CD4-positive, alpha-beta memory T cell (primary cell): ENCODE results near the gene PAGE4. TPM values are rescaled to one million over a fixed set of nuclear protein-coding genes. Genes with fewer than 3 reads are reported as not detected.

ENCODE experiments used
- CTCF ChIA-PET: fragments of 350-600 bp; sonication (Branson Sonifier 250); formaldehyde crosslinking; loops from one replicate; lab custom pipeline; 2021; ENCODE audit warnings: inconsistent platforms; ENCODE audit not compliant: partially characterized antibody; lab: Charles Lee
- POLR2A ChIA-PET: fragments of 350-600 bp; sonication (Branson Sonifier 250); formaldehyde crosslinking; loops from one replicate; lab custom pipeline; 2021; ENCODE audit not compliant: partially characterized antibody; lab: Charles Lee
- DNase-seq, 5 donors: peaks; one replicate each; pipeline versions ENCODE4 v3.0.0 to v3.0.0-alpha.2; 2020 to 2022; ENCODE audit warnings: mixed read lengths in 1 of 5
- H3K27ac ChIP-seq: one replicate; pipeline ENCODE4 v1.7.0; 2013; ENCODE audit warnings: low read depth, low read length
- H3K27me3 ChIP-seq: 2 replicates; pipeline ENCODE4 v1.7.0; 2013; ENCODE audit warnings: mild to moderate bottlenecking, low read length, moderate library complexity; ENCODE audit not compliant: insufficient read depth
- H3K36me3 ChIP-seq: 2 replicates; pipeline ENCODE4 v1.7.0; 2013; ENCODE audit warnings: mild to moderate bottlenecking, low read length, moderate library complexity; ENCODE audit not compliant: insufficient read depth
- H3K4me1 ChIP-seq: 2 replicates; pipeline ENCODE4 v1.7.0; 2013; ENCODE audit warnings: mild to moderate bottlenecking, low read length, moderate library complexity; ENCODE audit not compliant: insufficient read depth
- H3K4me3 ChIP-seq, 2 donors: one replicate each; pipeline ENCODE4 v1.7.0; 2013; ENCODE audit warnings: low read length in 2 of 2, mild to moderate bottlenecking in 1 of 2
- H3K9me3 ChIP-seq, 2 donors: one replicate each; pipeline ENCODE4 v1.7.0; 2013; ENCODE audit warnings: low read length in 2 of 2, control low read depth in 1 of 2; ENCODE audit not compliant: control insufficient read depth in 1 of 2
- H3K27ac Mint-ChIP-seq, 7 donors: one replicate each; pipeline ENCODE4 v1.8.0; 2020 to 2021; ENCODE audit warnings: mixed read lengths in 7 of 7, mild to moderate bottlenecking in 6 of 7, inconsistent platforms in 3 of 7, moderate library complexity in 3 of 7
- H3K27me3 Mint-ChIP-seq, 2 donors: one replicate each; pipeline ENCODE4 v1.8.0; 2020 to 2021; ENCODE audit warnings: mixed read lengths in 2 of 2
- H3K36me3 Mint-ChIP-seq, 2 donors: one replicate each; pipeline ENCODE4 v1.8.0; 2020 to 2021; ENCODE audit warnings: mixed read lengths in 2 of 2, inconsistent platforms in 1 of 2, mild to moderate bottlenecking in 1 of 2
- H3K4me1 Mint-ChIP-seq, 4 donors: one replicate each; pipeline ENCODE4 v1.8.0; 2020 to 2021; ENCODE audit warnings: mixed read lengths in 4 of 4, mild to moderate bottlenecking in 1 of 4
- H3K4me3 Mint-ChIP-seq, 8 donors: one replicate each; pipeline ENCODE4 v1.8.0; 2020 to 2021; ENCODE audit warnings: mixed read lengths in 8 of 8, mild to moderate bottlenecking in 7 of 8, moderate library complexity in 6 of 8, inconsistent platforms in 3 of 8
- H3K9me3 Mint-ChIP-seq, 8 donors: one replicate each; pipeline ENCODE4 v1.8.0; 2020 to 2021; ENCODE audit warnings: mixed read lengths in 8 of 8, mild to moderate bottlenecking in 5 of 8, inconsistent platforms in 3 of 8, moderate library complexity in 1 of 8
- intact Hi-C: fragments of 100-400 bp; cut with micrococcal nuclease; formaldehyde crosslinking; loops from one replicate; pipeline ENCODE4 v1.15.1; 2023
- polyA plus RNA-seq, 2 donors: library from polyadenylated mRNA; unstranded; fragments of 300-500 nt; fragmentation: Illumina TruSeq; gene quantifications; one replicate each; pipeline ENCODE4 v1.2.3, GENCODE V29; 2021
- total RNA-seq, 2 experiments: library from RNA; stranded (reverse); gene quantifications; one replicate each; pipeline ENCODE4 v1.2.3, GENCODE V29; 2021

Gene PAGE4
- total and polyA plus RNA-seq, 4 experiments from 2014 or later = not detected

DNA sequence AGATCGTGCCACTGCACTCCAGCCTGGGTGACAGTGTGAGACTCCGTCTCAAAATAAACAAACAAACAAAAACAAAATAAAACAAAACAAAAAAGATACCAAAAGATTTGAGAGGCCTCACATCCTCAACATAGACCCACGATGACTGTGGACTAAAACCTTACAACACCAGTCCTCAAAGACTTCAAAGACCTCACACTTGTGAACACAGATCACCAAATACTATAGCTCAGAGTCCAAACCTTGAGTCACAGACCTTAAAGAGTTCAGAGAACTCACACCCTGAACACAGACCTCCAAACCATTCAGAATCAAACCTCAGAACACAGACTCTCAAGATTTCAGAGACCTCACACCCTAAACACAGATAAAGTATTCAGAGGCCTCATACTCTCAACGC is 12.7 kb upstream of the PAGE4 start:
- intact Hi-C loops = no loop called here
- CTCF ChIA-PET = no interaction called here
- POLR2A ChIA-PET = no interaction called here

GRCh38 chrX:49838374-49838773 is 9.3 kb downstream of the PAGE4 start:
- Histone ChIP-seq H3K4me3 (no peak overlapping the region), H3K36me3 (no peaks in the 10 kb centered on the region), H3K27me3 (no peaks in the 10 kb centered on the region), H3K9me3 (no peaks in the 10 kb centered on the region), H3K4me1 (no peaks in the 10 kb centered on the region), H3K27ac (no peak overlapping the region)
- Mint-ChIP-seq H3K4me3 (no peak overlapping the region), H3K27ac (no peak overlapping the region), H3K36me3 (no peaks in the 10 kb centered on the region), H3K27me3 (peaks cover 0 to 2% of the 10 kb centered on the region in 2 donors), H3K4me1 (peaks cover 0 to 5% (median 0%) of the 10 kb centered on the region in 4 donors), H3K9me3 (no peaks in the 10 kb centered on the region)
- CTCF ChIA-PET = interaction anchor here (0.9 to 1.2 kb wide), 2 partner anchors 9 to 77 kb away, joined by 3 read pairs; no protein-coding TSS in a partner anchor
- POLR2A ChIA-PET = no interaction called here
- intact Hi-C loops = no loop called here
- DNase-seq = no peak

More for the DNA sequence above, 12.7 kb upstream of the PAGE4 start:
- Mint-ChIP-seq H3K36me3 (no peaks in the 10 kb centered on the region), H3K4me3 (no peak overlapping the region), H3K27ac (no peak overlapping the region), H3K27me3 (peaks cover 0 to 3% of the 10 kb centered on the region in 2 donors), H3K4me1 (no peaks in the 10 kb centered on the region), H3K9me3 (peaks cover 0 to 3% (median 1%) of the 10 kb centered on the region in 8 donors)
- no peaks in the 10 kb centered on the region for H3K27me3 ChIP-seq
- no peak for DNase-seq
- H3K27ac ChIP-seq = no peak overlapping the region
- no peaks in the 10 kb centered on the region for H3K4me1 ChIP-seq
- no peak overlapping the region for H3K4me3 ChIP-seq
- no peaks in the 10 kb centered on the region for H3K9me3 ChIP-seq
- no peaks in the 10 kb centered on the region for H3K36me3 ChIP-seq

DNA sequence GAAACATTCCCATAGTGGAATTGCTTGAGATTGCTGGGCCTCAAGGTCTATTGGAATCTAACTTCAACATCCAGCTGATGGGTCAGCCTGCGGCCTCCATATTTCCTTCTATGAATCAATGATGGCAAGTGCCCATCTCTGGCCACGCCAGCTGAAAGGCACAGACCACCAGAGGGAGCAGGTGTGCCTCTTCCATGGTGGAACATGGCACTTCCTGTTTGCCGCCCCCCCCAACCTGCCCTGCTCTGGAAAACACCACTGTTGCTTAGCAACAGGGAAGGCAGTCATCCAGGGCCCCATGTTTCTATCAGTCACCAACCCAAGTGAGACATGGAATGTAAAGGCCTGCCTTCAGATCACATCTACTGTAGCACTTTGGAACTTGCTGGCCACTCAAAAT is 11.6 kb downstream of the PAGE4 start:
- H3K27me3 ChIP-seq = no peaks in the 10 kb centered on the region
- no peak overlapping the region for H3K27ac ChIP-seq
- no peaks in the 10 kb centered on the region for H3K36me3 Mint-ChIP-seq
- peaks cover 0 to 5% (median 0%) of the 10 kb centered on the region in 4 donors for H3K4me1 Mint-ChIP-seq
- POLR2A ChIA-PET = no interaction called here
- CTCF ChIA-PET = no interaction called here
- no peaks in the 10 kb centered on the region for H3K4me1 ChIP-seq
- no peaks in the 10 kb centered on the region for H3K36me3 ChIP-seq
- no peak overlapping the region for H3K27ac Mint-ChIP-seq
- H3K4me3 ChIP-seq = no peak overlapping the region
- no peaks in the 10 kb centered on the region for H3K27me3 Mint-ChIP-seq
- H3K4me3 Mint-ChIP-seq = no peak overlapping the region
- DNase-seq = peak in 4 of 5 donors; percentile 13 to 44 (median 22)
- no peaks in the 10 kb centered on the region for H3K9me3 ChIP-seq
- no peaks in the 10 kb centered on the region for H3K9me3 Mint-ChIP-seq
- intact Hi-C loops = no loop called here

DNA sequence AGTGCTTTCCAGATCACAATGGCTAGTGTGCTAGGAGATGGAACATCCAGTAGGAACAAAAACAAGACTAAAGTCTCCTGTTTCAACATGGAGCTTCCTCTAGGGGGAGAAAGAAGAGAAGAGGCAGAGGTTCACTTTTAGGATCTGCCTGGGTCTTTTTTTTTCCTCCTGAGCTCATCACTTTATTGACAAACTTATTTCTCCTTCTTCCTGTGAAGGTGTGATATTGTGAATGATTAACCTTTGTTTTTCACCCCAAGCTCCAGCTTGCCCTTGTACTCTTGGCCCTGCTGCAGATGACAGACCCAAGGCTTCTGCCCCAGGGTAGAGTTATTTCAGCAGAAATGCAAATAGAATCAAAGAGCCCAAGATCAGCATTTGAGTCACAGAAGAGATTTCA is 13.5 kb downstream of the PAGE4 start:
- DNase-seq = no peak
- no peaks in the 10 kb centered on the region for H3K9me3 Mint-ChIP-seq
- H3K27ac Mint-ChIP-seq = no peak overlapping the region
- H3K4me1 Mint-ChIP-seq = peaks cover 0 to 5% (median 0%) of the 10 kb centered on the region in 4 donors
- Histone ChIP-seq H3K4me1 (no peaks in the 10 kb centered on the region), H3K27me3 (no peaks in the 10 kb centered on the region), H3K27ac (no peak overlapping the region), H3K9me3 (no peaks in the 10 kb centered on the region), H3K4me3 (no peak overlapping the region), H3K36me3 (no peaks in the 10 kb centered on the region)
- POLR2A ChIA-PET = no interaction called here
- intact Hi-C loops = no loop called here
- no peaks in the 10 kb centered on the region for H3K36me3 Mint-ChIP-seq
- peaks cover 0 to 3% of the 10 kb centered on the region in 2 donors for H3K27me3 Mint-ChIP-seq
- CTCF ChIA-PET = no interaction called here
- H3K4me3 Mint-ChIP-seq = no peak overlapping the region

DNA sequence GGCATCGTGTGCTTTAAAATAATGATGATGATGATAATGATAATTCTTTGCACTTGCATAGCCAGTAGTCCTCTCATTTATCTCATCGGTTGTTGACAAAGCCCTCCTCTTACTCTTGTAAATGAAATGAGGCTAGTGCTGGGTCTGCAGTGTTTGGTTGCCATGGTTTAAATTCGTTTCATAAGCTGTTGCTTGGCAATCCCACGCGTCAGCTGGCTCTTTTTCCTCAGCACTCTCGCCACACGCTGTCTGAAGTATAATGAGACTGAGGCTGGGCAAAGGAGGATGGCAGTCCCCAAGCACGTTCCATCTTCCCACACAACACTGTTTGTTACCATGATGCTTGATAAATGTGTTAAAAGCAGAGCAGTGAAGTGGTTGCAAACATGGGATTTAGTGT is 15.5 kb downstream of the PAGE4 start:
- peaks cover 0 to 3% of the 10 kb centered on the region in 2 donors for H3K27me3 Mint-ChIP-seq
- H3K27ac Mint-ChIP-seq = no peak overlapping the region

GRCh38 chrX:49845701-49846403 is 16.7 kb downstream of the PAGE4 start:
- no peaks in the 10 kb centered on the region for H3K36me3 ChIP-seq
- H3K9me3 ChIP-seq = no peaks in the 10 kb centered on the region
- H3K4me3 Mint-ChIP-seq = no peak overlapping the region
- ChIA-PET CTCF (no interaction called here), POLR2A (no interaction called here)
- DNase-seq = no peak
- H3K27me3 ChIP-seq = no peaks in the 10 kb centered on the region
- H3K27me3 Mint-ChIP-seq = peaks cover 0 to 3% of the 10 kb centered on the region in 2 donors
- H3K27ac Mint-ChIP-seq = no peak overlapping the region
- H3K9me3 Mint-ChIP-seq = no peaks in the 10 kb centered on the region
- no peaks in the 10 kb centered on the region for H3K36me3 Mint-ChIP-seq
- H3K27ac ChIP-seq = no peak overlapping the region
- H3K4me1 ChIP-seq = no peaks in the 10 kb centered on the region
- intact Hi-C loops = no loop called here
- H3K4me1 Mint-ChIP-seq = peaks cover 0 to 2% (median 0%) of the 10 kb centered on the region in 4 donors
- H3K4me3 ChIP-seq = no peak overlapping the region

More for the DNA sequence above, 15.5 kb downstream of the PAGE4 start:
- no peak overlapping the region for H3K4me3 ChIP-seq
- no peaks in the 10 kb centered on the region for H3K4me1 ChIP-seq
- ChIA-PET POLR2A (no interaction called here), CTCF (no interaction called here)
- no peaks in the 10 kb centered on the region for H3K36me3 ChIP-seq
- no peak overlapping the region for H3K27ac ChIP-seq
- H3K27me3 ChIP-seq = no peaks in the 10 kb centered on the region
- peaks cover 0 to 5% (median 0%) of the 10 kb centered on the region in 4 donors for H3K4me1 Mint-ChIP-seq
- no peak overlapping the region for H3K4me3 Mint-ChIP-seq
- no peaks in the 10 kb centered on the region for H3K9me3 ChIP-seq
- no peaks in the 10 kb centered on the region for H3K9me3 Mint-ChIP-seq
- no peak for DNase-seq
- intact Hi-C loops = no loop called here
- H3K36me3 Mint-ChIP-seq = no peaks in the 10 kb centered on the region

DNA sequence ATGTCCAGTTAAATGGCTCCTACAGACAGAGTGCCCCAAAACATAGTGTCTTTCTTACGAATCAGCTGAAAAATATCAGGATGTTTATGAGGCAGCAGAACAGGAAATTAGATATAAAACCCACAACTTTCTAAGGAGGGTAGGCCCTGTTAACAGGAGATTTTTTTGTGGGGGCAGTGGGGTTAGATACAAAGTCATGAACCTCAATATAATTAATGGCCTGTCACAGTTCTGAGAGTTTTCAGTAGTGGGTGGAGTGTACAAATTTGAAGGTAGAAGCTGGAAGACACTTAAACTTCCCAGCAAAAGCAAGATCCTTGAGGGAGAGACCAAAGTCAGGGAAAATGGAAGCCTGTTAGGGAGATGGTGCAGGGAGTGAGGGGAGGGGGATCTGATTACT is 17.4 kb downstream of the PAGE4 start:
- no peak overlapping the region for H3K4me3 ChIP-seq
- Mint-ChIP-seq H3K9me3 (no peaks in the 10 kb centered on the region), H3K4me3 (no peak overlapping the region), H3K27me3 (peaks cover 0 to 3% of the 10 kb centered on the region in 2 donors), H3K36me3 (no peaks in the 10 kb centered on the region), H3K4me1 (no peaks in the 10 kb centered on the region), H3K27ac (no peak overlapping the region)
- no peaks in the 10 kb centered on the region for H3K4me1 ChIP-seq
- H3K9me3 ChIP-seq = no peaks in the 10 kb centered on the region
- H3K27ac ChIP-seq = no peak overlapping the region
- no peaks in the 10 kb centered on the region for H3K27me3 ChIP-seq
- intact Hi-C loops = no loop called here
- H3K36me3 ChIP-seq = no peaks in the 10 kb centered on the region
- ChIA-PET POLR2A (no interaction called here), CTCF (no interaction called here)
- DNase-seq = no peak
